CD4-positive, alpha-beta memory T cell (primary cell): Measurements from ENCODE around the gene NTNG2. TPM values are rescaled to one million over a fixed set of nuclear protein-coding genes. Genes with fewer than 3 reads are reported as not detected.

Experiments used
- CTCF ChIA-PET: fragments of 350-600 bp; sonication (Branson Sonifier 250); formaldehyde crosslinking; loops from one replicate; lab custom pipeline; 2021; ENCODE audit warnings: inconsistent platforms; ENCODE audit not compliant: partially characterized antibody; lab: Charles Lee
- POLR2A ChIA-PET: fragments of 350-600 bp; sonication (Branson Sonifier 250); formaldehyde crosslinking; loops from one replicate; lab custom pipeline; 2021; ENCODE audit not compliant: partially characterized antibody; lab: Charles Lee
- DNase-seq, 5 donors: peaks; one replicate each; pipeline versions ENCODE4 v3.0.0 to v3.0.0-alpha.2; 2020 to 2022; ENCODE audit warnings: mixed read lengths in 1 of 5
- H3K27ac ChIP-seq: one replicate; pipeline ENCODE4 v1.7.0; 2013; ENCODE audit warnings: low read depth, low read length
- H3K27me3 ChIP-seq: 2 replicates; pipeline ENCODE4 v1.7.0; 2013; ENCODE audit warnings: mild to moderate bottlenecking, low read length, moderate library complexity; ENCODE audit not compliant: insufficient read depth
- H3K36me3 ChIP-seq: 2 replicates; pipeline ENCODE4 v1.7.0; 2013; ENCODE audit warnings: mild to moderate bottlenecking, low read length, moderate library complexity; ENCODE audit not compliant: insufficient read depth
- H3K4me1 ChIP-seq: 2 replicates; pipeline ENCODE4 v1.7.0; 2013; ENCODE audit warnings: mild to moderate bottlenecking, low read length, moderate library complexity; ENCODE audit not compliant: insufficient read depth
- H3K4me3 ChIP-seq, 2 donors: one replicate each; pipeline ENCODE4 v1.7.0; 2013; ENCODE audit warnings: low read length in 2 of 2, mild to moderate bottlenecking in 1 of 2
- H3K9me3 ChIP-seq, 2 donors: one replicate each; pipeline ENCODE4 v1.7.0; 2013; ENCODE audit warnings: low read length in 2 of 2, control low read depth in 1 of 2; ENCODE audit not compliant: control insufficient read depth in 1 of 2
- H3K27ac Mint-ChIP-seq, 7 donors: one replicate each; pipeline ENCODE4 v1.8.0; 2020 to 2021; ENCODE audit warnings: mixed read lengths in 7 of 7, mild to moderate bottlenecking in 6 of 7, inconsistent platforms in 3 of 7, moderate library complexity in 3 of 7
- H3K27me3 Mint-ChIP-seq, 2 donors: one replicate each; pipeline ENCODE4 v1.8.0; 2020 to 2021; ENCODE audit warnings: mixed read lengths in 2 of 2
- H3K36me3 Mint-ChIP-seq, 2 donors: one replicate each; pipeline ENCODE4 v1.8.0; 2020 to 2021; ENCODE audit warnings: mixed read lengths in 2 of 2, inconsistent platforms in 1 of 2, mild to moderate bottlenecking in 1 of 2
- H3K4me1 Mint-ChIP-seq, 4 donors: one replicate each; pipeline ENCODE4 v1.8.0; 2020 to 2021; ENCODE audit warnings: mixed read lengths in 4 of 4, mild to moderate bottlenecking in 1 of 4
- H3K4me3 Mint-ChIP-seq, 8 donors: one replicate each; pipeline ENCODE4 v1.8.0; 2020 to 2021; ENCODE audit warnings: mixed read lengths in 8 of 8, mild to moderate bottlenecking in 7 of 8, moderate library complexity in 6 of 8, inconsistent platforms in 3 of 8
- H3K9me3 Mint-ChIP-seq, 8 donors: one replicate each; pipeline ENCODE4 v1.8.0; 2020 to 2021; ENCODE audit warnings: mixed read lengths in 8 of 8, mild to moderate bottlenecking in 5 of 8, inconsistent platforms in 3 of 8, moderate library complexity in 1 of 8
- intact Hi-C: fragments of 100-400 bp; cut with micrococcal nuclease; formaldehyde crosslinking; loops from one replicate; pipeline ENCODE4 v1.15.1; 2023
- polyA plus RNA-seq, 2 donors: library from polyadenylated mRNA; unstranded; fragments of 300-500 nt; fragmentation: Illumina TruSeq; gene quantifications; one replicate each; pipeline ENCODE4 v1.2.3, GENCODE V29; 2021
- total RNA-seq, 2 experiments: library from RNA; stranded (reverse); gene quantifications; one replicate each; pipeline ENCODE4 v1.2.3, GENCODE V29; 2021

Gene NTNG2
- total and polyA plus RNA-seq, 4 experiments from 2014 or later, result 1.0 to 8.8 (median 3.6) TPM

GRCh38 chr9:132183715-132184114 is 21.9 kb downstream of the NTNG2 start:
- H3K4me1 Mint-ChIP-seq, result no peaks in the 10 kb centered on the region
- no peak overlapping the region for H3K27ac Mint-ChIP-seq
- Histone ChIP-seq H3K36me3 (no peaks in the 10 kb centered on the region), H3K27ac (no peak overlapping the region), H3K27me3 (peaks cover 8% of the 10 kb centered on the region), H3K4me3 (no peak overlapping the region), H3K4me1 (no peaks in the 10 kb centered on the region), H3K9me3 (no peaks in the 10 kb centered on the region)
- no peak overlapping the region for H3K4me3 Mint-ChIP-seq
- peaks cover 0 to 1% (median 0%) of the 10 kb centered on the region in 8 donors for H3K9me3 Mint-ChIP-seq
- DNase-seq, result no peak
- CTCF ChIA-PET, result no interaction called here
- peaks cover 11 to 16% of the 10 kb centered on the region in 2 donors for H3K27me3 Mint-ChIP-seq
- POLR2A ChIA-PET, result no interaction called here
- intact Hi-C loops, result no loop called here
- H3K36me3 Mint-ChIP-seq, result no peaks in the 10 kb centered on the region

GRCh38 chr9:132184124-132184523 is 22.3 kb downstream of the NTNG2 start:
- ChIA-PET POLR2A (no interaction called here), CTCF (no interaction called here)
- intact Hi-C loops, result no loop called here

GRCh38 chr9:132185073-132186009 is 23.5 kb downstream of the NTNG2 start:
- H3K9me3 Mint-ChIP-seq, result peaks cover 0 to 1% (median 0%) of the 10 kb centered on the region in 8 donors
- ChIA-PET CTCF (no interaction called here), POLR2A (no interaction called here)
- no peak overlapping the region for H3K4me3 Mint-ChIP-seq
- DNase-seq, result no peak
- H3K27ac Mint-ChIP-seq, result no peak overlapping the region
- Histone ChIP-seq H3K4me3 (no peak overlapping the region), H3K27ac (no peak overlapping the region), H3K9me3 (no peaks in the 10 kb centered on the region), H3K36me3 (no peaks in the 10 kb centered on the region), H3K4me1 (no peaks in the 10 kb centered on the region), H3K27me3 (peaks cover 8% of the 10 kb centered on the region)
- H3K27me3 Mint-ChIP-seq, result peaks cover 14 to 16% of the 10 kb centered on the region in 2 donors
- no peaks in the 10 kb centered on the region for H3K4me1 Mint-ChIP-seq
- intact Hi-C loops, result no loop called here
- no peaks in the 10 kb centered on the region for H3K36me3 Mint-ChIP-seq

More at GRCh38 chr9:132184124-132184523, 22.3 kb downstream of the NTNG2 start:
- Mint-ChIP-seq H3K4me3 (no peak overlapping the region), H3K36me3 (no peaks in the 10 kb centered on the region), H3K4me1 (no peaks in the 10 kb centered on the region), H3K27me3 (peaks cover 12 to 16% of the 10 kb centered on the region in 2 donors), H3K27ac (no peak overlapping the region), H3K9me3 (peaks cover 0 to 1% (median 0%) of the 10 kb centered on the region in 8 donors)
- Histone ChIP-seq H3K27me3 (peaks cover 8% of the 10 kb centered on the region), H3K27ac (no peak overlapping the region), H3K4me3 (no peak overlapping the region), H3K4me1 (no peaks in the 10 kb centered on the region), H3K9me3 (no peaks in the 10 kb centered on the region), H3K36me3 (no peaks in the 10 kb centered on the region)
- no peak for DNase-seq

GRCh38 chr9:132187121-132187620 is 25.3 kb downstream of the NTNG2 start:
- Mint-ChIP-seq H3K36me3 (no peaks in the 10 kb centered on the region), H3K4me1 (no peaks in the 10 kb centered on the region), H3K4me3 (no peak overlapping the region), H3K9me3 (no peaks in the 10 kb centered on the region), H3K27ac (no peak overlapping the region), H3K27me3 (peaks cover 12 to 19% of the 10 kb centered on the region in 2 donors)
- peaks cover 8% of the 10 kb centered on the region for H3K27me3 ChIP-seq
- H3K27ac ChIP-seq, result no peak overlapping the region
- no peak for DNase-seq
- CTCF ChIA-PET, result no interaction called here
- POLR2A ChIA-PET, result no interaction called here
- intact Hi-C loops, result no loop called here
- no peaks in the 10 kb centered on the region for H3K9me3 ChIP-seq
- H3K4me3 ChIP-seq, result no peak overlapping the region
- H3K36me3 ChIP-seq, result no peaks in the 10 kb centered on the region
- H3K4me1 ChIP-seq, result no peaks in the 10 kb centered on the region

GRCh38 chr9:132190966-132191365 is 29.1 kb downstream of the NTNG2 start:
- DNase-seq, result no peak
- ChIA-PET POLR2A (no interaction called here), CTCF (no interaction called here)
- Histone ChIP-seq H3K4me3 (no peak overlapping the region), H3K9me3 (no peaks in the 10 kb centered on the region), H3K27me3 (peaks cover 4% of the 10 kb centered on the region), H3K36me3 (no peaks in the 10 kb centered on the region), H3K27ac (no peak overlapping the region), H3K4me1 (no peaks in the 10 kb centered on the region)
- peaks cover 13 to 20% of the 10 kb centered on the region in 2 donors for H3K27me3 Mint-ChIP-seq
- H3K4me3 Mint-ChIP-seq, result no peak overlapping the region
- no peak overlapping the region for H3K27ac Mint-ChIP-seq
- no peaks in the 10 kb centered on the region for H3K4me1 Mint-ChIP-seq
- no peaks in the 10 kb centered on the region for H3K9me3 Mint-ChIP-seq
- H3K36me3 Mint-ChIP-seq, result no peaks in the 10 kb centered on the region
- intact Hi-C loops, result no loop called here

- no peak for DNase-seq
- H3K4me3 Mint-ChIP-seq, result no peak overlapping the region
- peaks cover 7 to 12% of the 10 kb centered on the region in 2 donors for H3K27me3 Mint-ChIP-seq
- Histone ChIP-seq H3K9me3 (no peaks in the 10 kb centered on the region), H3K36me3 (no peaks in the 10 kb centered on the region), H3K27me3 (no peaks in the 10 kb centered on the region), H3K27ac (no peak overlapping the region), H3K4me3 (no peak overlapping the region), H3K4me1 (no peaks in the 10 kb centered on the region)
- H3K27ac Mint-ChIP-seq, result no peak overlapping the region
- no peaks in the 10 kb centered on the region for H3K4me1 Mint-ChIP-seq
- intact Hi-C loops, result no loop called here
- peaks cover 0 to 2% (median 0%) of the 10 kb centered on the region in 8 donors for H3K9me3 Mint-ChIP-seq
- ChIA-PET CTCF (no interaction called here), POLR2A (no interaction called here)
- H3K36me3 Mint-ChIP-seq, result no peaks in the 10 kb centered on the region
Observed at GRCh38 chr9:132192728-132193127, 30.9 kb downstream of the NTNG2 start.

GRCh38 chr9:132193227-132194124 is 31.6 kb downstream of the NTNG2 start:
- Mint-ChIP-seq H3K27me3 (peaks cover 7 to 11% of the 10 kb centered on the region in 2 donors), H3K4me1 (no peaks in the 10 kb centered on the region), H3K9me3 (peaks cover 0 to 2% (median 0%) of the 10 kb centered on the region in 8 donors), H3K27ac (peak overlapping the region in 1 of 7 donors; percentile 9), H3K36me3 (no peaks in the 10 kb centered on the region), H3K4me3 (no peak overlapping the region)
- Histone ChIP-seq H3K4me1 (no peaks in the 10 kb centered on the region), H3K27me3 (no peaks in the 10 kb centered on the region), H3K9me3 (no peaks in the 10 kb centered on the region), H3K4me3 (no peak overlapping the region), H3K27ac (no peak overlapping the region), H3K36me3 (no peaks in the 10 kb centered on the region)
- no peak for DNase-seq
- CTCF ChIA-PET, result no interaction called here
- POLR2A ChIA-PET, result no interaction called here
- intact Hi-C loops, result no loop called here
